ENCODE results near the gene GAREM1. TPM values are rescaled to one million over a fixed set of nuclear protein-coding genes. Genes with fewer than 3 reads are reported as not detected.

Gene GAREM1
- total RNA-seq, 1 donor from 2014 or later, result 9.0 TPM

GRCh38 chr18:32216390-32216789, 254.3 kb downstream of the GAREM1 start:
- H3K4me3 ChIP-seq (ENCODE audit: insufficient read depth, low read depth, low read length), result no peak overlapping the region
- no peak overlapping the region for H3K27ac ChIP-seq (ENCODE audit: low read depth, low read length)
- TF ChIP-seq CTCF (IDR thresholded peaks at IDR 0.05; ENCODE audit: insufficient read depth, low read depth, low read length), result no peak
- no peak for TF ChIP-seq EZH2 (IDR thresholded peaks at IDR 0.05; ENCODE audit: insufficient read depth, low read length)
- H3K4me2 ChIP-seq (ENCODE audit: low read length), result no peak overlapping the region
- Mint-ChIP-seq H3K4me3 (ENCODE audit: unreplicated experiment) (no peak overlapping the region), H3K36me3 (ENCODE audit: low read depth, unreplicated experiment) (no peaks in the 10 kb centered on the region), H3K4me1 (ENCODE audit: low read depth, unreplicated experiment) (no peaks in the 10 kb centered on the region), H3K27ac (ENCODE audit: unreplicated experiment) (no peak overlapping the region), H3K9me3 (ENCODE audit: unreplicated experiment) (no peaks in the 10 kb centered on the region), H3K27me3 (ENCODE audit: low read depth, unreplicated experiment) (no peaks in the 10 kb centered on the region)
- H3K4me1 ChIP-seq (ENCODE audit: insufficient read depth, low read length), result no peaks in the 10 kb centered on the region
- no peaks in the 10 kb centered on the region for H4K20me1 ChIP-seq (ENCODE audit: insufficient read depth, low read length)
- DNase-seq (ENCODE audit: low read depth), result no peak
- no peaks in the 10 kb centered on the region for H3K27me3 ChIP-seq (ENCODE audit: insufficient read depth, low read length)
- H2AFZ ChIP-seq (ENCODE audit: low read depth, low read length), result no peak overlapping the region
- H3K9me3 ChIP-seq (ENCODE audit: insufficient read depth, low read depth, low read length), result no peaks in the 10 kb centered on the region
- no peaks in the 10 kb centered on the region for H3K79me2 ChIP-seq (ENCODE audit: insufficient read depth, low read length)
- no peaks in the 10 kb centered on the region for H3K36me3 ChIP-seq (ENCODE audit: insufficient read depth, low read length)
- FAIRE-seq, result no peak
- no peak overlapping the region for H3K9ac ChIP-seq (ENCODE audit: low read length)

- no peak overlapping the region for H3K4me3 ChIP-seq (ENCODE audit: insufficient read depth, low read depth, low read length)
- H4K20me1 ChIP-seq (ENCODE audit: insufficient read depth, low read length), result no peaks in the 10 kb centered on the region
- H3K79me2 ChIP-seq (ENCODE audit: insufficient read depth, low read length), result no peaks in the 10 kb centered on the region
- Mint-ChIP-seq H3K27me3 (ENCODE audit: low read depth, unreplicated experiment) (no peaks in the 10 kb centered on the region), H3K4me3 (ENCODE audit: unreplicated experiment) (no peak overlapping the region), H3K36me3 (ENCODE audit: low read depth, unreplicated experiment) (no peaks in the 10 kb centered on the region), H3K9me3 (ENCODE audit: unreplicated experiment) (no peaks in the 10 kb centered on the region), H3K27ac (ENCODE audit: unreplicated experiment) (no peak overlapping the region), H3K4me1 (ENCODE audit: low read depth, unreplicated experiment) (no peaks in the 10 kb centered on the region)
- FAIRE-seq (no peak), DNase-seq (ENCODE audit: low read depth) (no peak)
- no peaks in the 10 kb centered on the region for H3K9me3 ChIP-seq (ENCODE audit: insufficient read depth, low read depth, low read length)
- H3K27ac ChIP-seq (ENCODE audit: low read depth, low read length), result no peak overlapping the region
- no peak overlapping the region for H2AFZ ChIP-seq (ENCODE audit: low read depth, low read length)
- H3K9ac ChIP-seq (ENCODE audit: low read length), result no peak overlapping the region
- H3K4me1 ChIP-seq (ENCODE audit: insufficient read depth, low read length), result no peaks in the 10 kb centered on the region
- H3K36me3 ChIP-seq (ENCODE audit: insufficient read depth, low read length), result no peaks in the 10 kb centered on the region
- H3K27me3 ChIP-seq (ENCODE audit: insufficient read depth, low read length), result no peaks in the 10 kb centered on the region
- no peak for TF ChIP-seq CTCF (IDR thresholded peaks at IDR 0.05; ENCODE audit: insufficient read depth, low read depth, low read length)
- TF ChIP-seq EZH2 (IDR thresholded peaks at IDR 0.05; ENCODE audit: insufficient read depth, low read length), result no peak
- H3K4me2 ChIP-seq (ENCODE audit: low read length), result no peak overlapping the region
Measured at GRCh38 chr18:32213693-32214092, 257.0 kb downstream of the GAREM1 start.

All from astrocyte (in vitro differentiated cells and primary cell).